ENCODE results near the gene PLSCR3.

PLSCR3 gene

DNA sequence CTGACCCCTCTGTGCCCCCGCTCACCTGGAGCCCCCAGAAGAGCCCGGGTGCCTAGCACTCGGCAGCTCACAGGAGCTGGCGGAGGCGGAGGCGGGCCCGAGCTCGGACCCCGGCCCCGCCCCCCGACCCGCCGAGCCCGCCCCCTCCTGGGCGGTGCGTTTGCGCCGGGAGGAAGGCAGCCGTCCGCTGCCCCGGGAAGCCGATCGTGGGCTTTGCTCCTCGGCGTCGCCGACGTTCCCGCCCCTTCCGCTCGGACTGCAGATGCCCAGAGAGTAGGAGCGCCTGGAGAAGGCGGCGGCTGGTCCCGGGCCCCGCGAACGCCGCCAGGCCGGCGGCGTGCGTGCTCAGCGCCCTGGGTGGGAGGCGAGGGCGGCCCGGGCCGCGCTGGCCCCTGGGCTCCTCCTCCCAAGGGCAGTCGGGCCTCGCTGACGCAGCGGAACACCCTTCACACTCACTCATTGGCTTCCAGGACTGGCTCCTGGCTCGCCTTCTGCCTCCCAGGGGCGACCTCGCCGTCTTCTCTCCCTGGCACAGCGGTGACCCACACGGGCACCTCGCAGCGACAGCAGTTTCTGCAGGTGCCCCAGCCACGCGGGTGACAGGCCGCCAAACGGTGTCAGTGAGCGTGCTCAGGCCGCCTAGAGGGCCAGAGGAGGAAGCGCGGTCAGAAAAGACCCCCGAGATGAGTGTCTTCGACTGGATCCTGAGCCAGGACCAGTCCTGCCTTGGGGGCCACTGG lies at the start of gene PLSCR3:
Gene PLSCR3, minus strand, starts transcription at position 74 of the 740 bp plus-strand sequence. CDS start 415 bp downstream, outside the sequence.
- DNase-seq (ENCODE audit: low read depth) = peak; percentile 63

DNA sequence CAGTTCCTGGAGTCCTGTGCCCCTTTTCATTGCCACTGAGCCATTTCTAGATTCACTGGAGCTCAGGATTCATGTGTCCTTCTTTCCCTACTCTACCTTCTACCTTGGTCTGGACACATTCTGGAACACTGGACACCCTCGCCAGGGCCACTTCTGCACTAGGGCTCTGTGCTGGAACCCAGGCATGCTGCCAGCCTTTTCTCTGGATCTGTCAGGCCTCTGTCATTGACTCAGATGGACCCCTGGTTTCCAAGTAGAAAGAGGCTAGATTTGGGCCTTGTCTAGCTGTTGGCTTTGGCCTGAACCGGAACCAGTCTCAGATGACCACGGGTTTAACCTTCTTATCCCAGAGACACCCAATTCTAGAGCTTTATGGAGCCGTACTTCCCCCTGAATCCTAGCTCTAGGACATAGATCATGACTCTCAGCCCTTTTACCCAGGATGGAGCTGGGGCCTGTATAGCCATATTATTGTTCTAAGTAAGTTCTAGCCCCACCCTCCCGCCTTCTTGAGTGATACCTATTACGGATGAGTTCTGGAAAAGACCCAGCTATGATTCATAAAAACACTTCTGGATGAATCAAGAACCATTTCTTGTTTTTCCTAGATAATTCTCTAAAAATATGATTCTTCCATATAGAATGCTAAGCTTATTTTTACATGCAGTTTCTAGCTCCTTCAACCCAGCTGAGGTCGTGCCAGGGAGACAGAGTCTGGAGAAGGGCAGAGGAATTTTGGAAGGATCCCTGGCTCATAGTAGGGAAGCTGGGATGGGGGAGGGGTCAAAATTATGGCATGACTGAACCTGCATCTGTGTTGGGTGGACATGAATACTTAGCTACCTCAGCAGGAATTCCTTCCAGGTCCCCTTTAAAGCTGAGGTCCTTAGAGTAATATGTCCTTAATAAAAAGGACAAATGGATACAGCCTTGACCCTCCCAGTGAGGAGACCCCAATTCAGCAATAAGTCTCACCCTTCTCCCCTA lies 49.5 kb upstream of the PLSCR3 start:
- peak; percentile 9 for DNase-seq (ENCODE audit: low read depth)

DNA sequence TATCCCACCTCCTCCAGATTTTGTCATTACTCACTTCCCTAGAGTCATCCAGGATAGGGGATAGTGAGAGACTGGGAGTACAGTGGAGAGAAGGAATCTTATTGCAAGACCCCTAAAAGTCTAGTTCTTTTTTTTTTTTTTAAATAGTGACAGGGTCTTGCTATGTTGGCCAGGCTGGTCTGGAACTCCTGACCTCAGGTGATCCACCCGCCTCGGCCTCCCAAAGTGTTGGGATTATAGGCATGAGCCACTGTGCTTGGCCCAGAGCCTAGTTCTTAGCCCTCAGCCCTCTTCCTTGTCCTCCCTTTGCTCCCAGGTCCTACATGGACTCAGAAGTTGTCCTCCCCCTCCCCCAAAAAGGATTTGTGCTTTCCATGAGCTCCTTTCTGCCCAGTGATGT lies 47.8 kb upstream of the PLSCR3 start:
- no peak for DNase-seq (ENCODE audit: low read depth)

- no peak for DNase-seq (ENCODE audit: low read depth)
Observed at GRCh38 chr17:7441266-7441665, 46.9 kb upstream of the PLSCR3 start.

DNA sequence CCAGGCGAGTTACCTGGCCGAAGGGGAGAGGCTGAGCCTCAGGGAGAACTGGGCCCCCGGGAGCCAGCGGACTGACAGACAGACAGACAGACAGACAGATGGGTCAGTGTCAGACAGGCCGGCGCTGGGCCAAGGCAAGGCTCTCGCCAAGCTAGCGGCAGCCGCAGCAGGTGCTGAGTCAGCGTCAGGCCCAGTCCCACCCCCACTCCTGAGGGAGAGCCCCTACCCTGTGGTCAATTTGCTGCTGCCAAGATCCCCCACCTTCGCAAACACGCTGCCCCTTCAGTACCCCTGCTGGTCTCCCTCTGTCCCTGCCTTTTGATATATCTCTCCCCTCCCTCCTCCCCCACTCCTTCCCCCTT lies 46.5 kb upstream of the PLSCR3 start:
- DNase-seq (ENCODE audit: low read depth) = no peak

- no peak for DNase-seq (ENCODE audit: low read depth)
Observed at GRCh38 chr17:7440113-7440833, 45.9 kb upstream of the PLSCR3 start.

- no peak for DNase-seq (ENCODE audit: low read depth)
Observed at GRCh38 chr17:7439462-7440112, 45.3 kb upstream of the PLSCR3 start, which contains the start of gene FGF11. FGF11 (plus strand) TSS chr17:7439512; CDS start chr17:7439621, 109 bp downstream.

- no peak for DNase-seq (ENCODE audit: low read depth)
Observed at GRCh38 chr17:7438656-7439460, 44.5 kb upstream of the PLSCR3 start.

DNA sequence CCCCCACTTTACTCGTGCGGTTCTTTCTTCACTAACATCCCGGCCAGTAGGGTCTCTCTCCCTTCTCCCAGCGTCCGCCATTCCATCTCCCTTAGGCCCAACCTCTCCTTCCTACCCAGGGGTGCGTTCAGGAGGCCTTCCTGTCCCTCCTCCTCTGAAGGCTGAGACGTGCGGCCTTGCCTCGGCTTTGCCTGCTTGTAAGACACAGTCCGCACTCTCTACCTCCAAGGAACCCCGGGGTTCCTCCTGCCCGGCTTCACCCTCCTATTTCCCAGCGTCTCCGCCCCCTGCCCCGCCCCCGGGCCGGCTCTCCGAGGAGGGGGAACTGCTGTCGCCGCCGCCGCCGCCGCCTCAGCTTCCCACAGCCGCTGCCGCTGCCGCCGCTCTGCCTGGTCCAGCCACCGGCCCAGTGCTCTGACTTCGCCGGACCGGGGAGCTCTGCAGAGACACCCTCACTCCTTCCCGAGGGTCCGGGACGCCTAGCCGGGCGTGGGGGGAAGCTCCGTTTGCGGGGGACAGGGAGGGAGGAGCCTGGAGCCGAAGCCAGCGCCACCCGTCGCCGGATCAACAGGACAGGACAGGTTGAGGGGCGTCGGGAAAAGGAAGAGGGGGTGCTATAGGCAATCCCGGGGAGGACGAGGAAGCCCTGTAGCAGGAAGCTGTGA lies 43.8 kb upstream of the PLSCR3 start:
- DNase-seq (ENCODE audit: low read depth) = no peak

- DNase-seq (ENCODE audit: low read depth) = no peak
Observed at GRCh38 chr17:7437369-7437863, 43.1 kb upstream of the PLSCR3 start.

- DNase-seq (ENCODE audit: low read depth) = peak; percentile 43
Observed at GRCh38 chr17:7436556-7437368, 42.4 kb upstream of the PLSCR3 start.

- DNase-seq (ENCODE audit: low read depth) = no peak
Observed at GRCh38 chr17:7435676-7436555, 41.6 kb upstream of the PLSCR3 start.

DNA sequence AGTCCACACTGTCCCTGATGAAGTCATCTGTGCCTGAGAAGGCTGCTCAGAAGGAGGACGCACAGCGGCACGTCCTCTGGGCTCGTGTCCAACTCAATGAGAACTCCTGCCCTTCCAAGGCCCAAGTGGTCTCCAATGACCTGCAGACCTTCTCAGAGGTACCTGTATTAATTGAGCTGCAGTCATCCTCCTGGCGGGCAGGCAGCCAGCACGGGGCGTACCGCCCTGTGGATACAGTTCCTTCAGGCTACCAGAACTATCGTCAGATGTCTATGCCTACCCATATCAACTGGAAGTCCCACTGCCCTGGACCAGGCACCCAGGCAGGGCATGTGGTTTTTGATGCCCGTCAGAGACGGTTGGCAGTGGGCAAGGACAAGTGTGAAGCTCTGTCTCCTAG lies 38.0 kb upstream of the PLSCR3 start:
- DNase-seq (ENCODE audit: low read depth) = no peak

DNA sequence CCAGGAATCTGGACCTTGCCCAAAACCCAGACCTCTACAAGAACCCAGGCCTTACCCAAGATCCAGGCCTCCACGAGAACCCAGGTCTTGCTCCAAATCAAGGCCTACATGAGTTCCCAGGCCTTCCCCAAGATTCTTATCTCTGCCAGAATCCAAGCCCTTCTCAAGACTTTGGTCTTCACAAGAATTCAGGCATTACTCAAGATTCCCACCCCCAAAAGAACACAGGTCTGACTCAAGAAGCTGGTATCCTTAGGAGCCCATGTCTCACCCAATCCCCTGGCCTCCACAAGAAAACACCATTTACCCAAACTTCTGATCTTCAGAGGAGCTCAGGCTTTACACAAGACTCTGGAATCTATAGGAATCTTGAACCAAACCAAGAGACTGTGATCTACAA lies 36.9 kb upstream of the PLSCR3 start:
- DNase-seq (ENCODE audit: low read depth) = no peak

DNA sequence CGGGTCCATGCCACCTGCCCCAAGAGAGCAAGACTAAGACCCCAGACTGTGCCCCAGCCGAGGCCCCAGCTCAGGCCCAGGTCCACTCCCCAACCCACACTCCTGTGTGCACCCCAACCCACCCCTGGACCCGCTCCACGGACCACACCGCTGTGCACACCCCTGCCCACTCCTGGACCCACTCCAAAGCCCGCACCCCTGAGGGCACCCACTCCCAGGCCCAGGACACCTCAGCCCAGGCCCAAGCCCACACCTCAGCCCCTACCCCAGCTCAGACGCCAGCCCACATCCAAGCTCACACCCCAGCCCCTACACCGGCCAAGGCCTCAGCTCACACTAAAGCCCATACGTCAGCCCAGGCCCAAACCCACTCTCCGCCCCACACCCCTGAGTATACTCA lies 35.4 kb upstream of the PLSCR3 start:
- DNase-seq (ENCODE audit: low read depth) = no peak

- DNase-seq (ENCODE audit: low read depth) = no peak
Observed at GRCh38 chr17:7428557-7428956, 34.2 kb upstream of the PLSCR3 start, which contains the start of gene SPEM3. SPEM3 (plus strand) TSS chr17:7428857; CDS start chr17:7428903, 46 bp downstream.

DNA sequence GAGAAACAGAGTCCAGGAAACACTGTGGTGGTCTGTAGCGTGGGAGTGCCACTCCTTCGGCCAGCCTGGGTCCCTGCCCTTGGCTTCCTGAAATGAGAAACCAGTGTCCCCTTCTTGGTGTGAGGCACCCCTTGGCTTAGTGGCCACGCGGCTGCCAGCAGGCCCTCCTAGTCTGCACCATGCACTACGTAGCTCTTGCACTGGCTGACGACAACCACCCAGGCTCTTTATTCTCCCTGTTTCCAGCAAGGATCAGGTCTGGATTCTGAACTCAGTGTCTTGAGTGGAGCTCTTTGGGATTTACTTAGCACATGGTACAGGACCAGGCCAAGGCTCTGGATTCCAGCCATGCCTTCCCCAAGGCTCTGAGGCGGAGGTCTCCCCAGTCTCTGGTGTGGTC lies 33.2 kb upstream of the PLSCR3 start:
- DNase-seq (ENCODE audit: low read depth) = no peak

DNA sequence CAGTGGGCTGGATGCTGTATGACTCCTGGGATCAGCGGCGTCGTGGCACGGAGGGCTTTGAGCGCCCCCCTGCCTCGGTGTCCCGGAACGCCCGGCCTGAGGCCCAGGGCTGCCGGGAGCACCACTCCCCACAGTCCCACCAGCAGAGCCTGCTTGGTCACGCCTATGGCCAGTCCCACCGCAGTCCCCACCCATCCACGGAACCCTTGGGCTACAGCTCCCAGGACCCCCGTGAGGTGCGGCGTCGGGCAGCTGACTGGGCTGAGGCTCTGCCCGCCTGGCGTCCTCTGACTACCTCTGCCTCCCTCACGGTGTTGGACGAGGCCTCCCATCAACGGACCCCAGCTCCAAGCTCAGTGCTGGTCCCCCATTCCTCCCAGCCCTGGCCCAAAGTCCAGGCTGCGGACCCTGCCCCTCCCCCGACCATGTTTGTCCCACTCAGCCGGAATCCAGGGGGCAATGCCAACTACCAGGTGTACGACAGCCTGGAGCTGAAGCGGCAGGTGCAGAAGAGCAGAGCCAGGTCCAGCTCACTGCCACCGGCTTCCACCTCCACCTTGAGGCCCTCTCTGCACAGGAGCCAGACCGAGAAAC lies 32.7 kb upstream of the PLSCR3 start:
- DNase-seq (ENCODE audit: low read depth) = no peak

All from fibroblast of the conjunctiva (primary cell).